Liver (tissue), 9 donors: ENCODE results near the gene EDAR. TPM values are rescaled to one million over a fixed set of nuclear protein-coding genes. Genes with fewer than 3 reads are reported as not detected.

Experiments
- DNase-seq: peaks from one replicate; pipeline ENCODE4 v3.0.0-alpha.2; 2017; ENCODE audit warnings: low spot score
- H3K27ac ChIP-seq, 2 donors: one replicate each; pipeline ENCODE4 v1.7.0; 2013; ENCODE audit warnings: inconsistent platforms in 2 of 2, low read length in 2 of 2, control low read depth in 1 of 2, low read depth in 1 of 2, mild to moderate bottlenecking in 1 of 2
- H3K27me3 ChIP-seq, 4 donors: one replicate each; pipeline versions ENCODE4 v1.6.1 to v1.7.0; 2013; ENCODE audit warnings: low read length in 3 of 4, inconsistent platforms in 1 of 4, mild to moderate bottlenecking in 1 of 4, moderate library complexity in 1 of 4; ENCODE audit not compliant: control insufficient read depth in 4 of 4, insufficient read depth in 4 of 4
- H3K36me3 ChIP-seq, 4 donors: one replicate each; pipeline versions ENCODE4 v1.6.1 to v1.7.0; 2013; ENCODE audit warnings: low read length in 3 of 4, mild to moderate bottlenecking in 3 of 4, low read depth in 1 of 4, moderate library complexity in 1 of 4; ENCODE audit not compliant: control insufficient read depth in 4 of 4, insufficient read depth in 3 of 4
- H3K4me1 ChIP-seq, 4 donors: one replicate each; pipeline versions ENCODE4 v1.6.1 to v1.7.0; 2013; ENCODE audit warnings: low read length in 3 of 4, mild to moderate bottlenecking in 3 of 4, moderate library complexity in 1 of 4; ENCODE audit not compliant: control insufficient read depth in 4 of 4, insufficient read depth in 4 of 4
- H3K4me3 ChIP-seq, 3 donors: one replicate each; pipeline versions ENCODE4 v1.6.1 to v1.7.0; 2013; ENCODE audit warnings: low read length in 3 of 3, control low read depth in 1 of 3, low read depth in 1 of 3, mild to moderate bottlenecking in 1 of 3
- H3K9ac ChIP-seq, 2 donors: one replicate each; pipeline ENCODE4 v1.7.0; 2013; ENCODE audit warnings: low read length in 2 of 2, mild to moderate bottlenecking in 2 of 2, moderate library complexity in 2 of 2, control low read depth in 1 of 2, low read depth in 1 of 2
- H3K9me3 ChIP-seq, 4 donors: one replicate each; pipeline versions ENCODE4 v1.6.1 to v1.7.0; 2013; ENCODE audit warnings: low read length in 3 of 4; ENCODE audit not compliant: control insufficient read depth in 4 of 4
- ATF3 ChIP-seq: IDR thresholded peaks from 2 replicates; pipeline ENCODE4 v1.6.1; 2016; ENCODE audit warnings: antibody characterized with exemption
- EGR1 ChIP-seq, 2 donors: IDR thresholded peaks; 2 replicates each; pipeline ENCODE4 v1.6.1; 2016 to 2018; ENCODE audit warnings: antibody characterized with exemption in 2 of 2, low read depth in 2 of 2
- FOXA1 ChIP-seq: IDR thresholded peaks from 2 replicates; pipeline ENCODE4 v1.6.1; 2016; ENCODE audit warnings: antibody characterized with exemption
- FOXA2 ChIP-seq: IDR thresholded peaks from 2 replicates; pipeline ENCODE4 v1.6.1; 2016; ENCODE audit warnings: antibody characterized with exemption
- GABPA ChIP-seq, 2 donors: IDR thresholded peaks in 1 of 2; conservative IDR thresholded peaks in 1 of 2; 2 replicates each; pipeline ENCODE4 v1.6.1; 2016; ENCODE audit warnings: antibody characterized with exemption in 2 of 2, mild to moderate bottlenecking in 1 of 2, moderate library complexity in 1 of 2
- HNF4A ChIP-seq, 2 donors: conservative IDR thresholded peaks; 2 replicates each; pipeline ENCODE4 v1.6.1; 2016; ENCODE audit warnings: antibody characterized with exemption in 2 of 2, mild to moderate bottlenecking in 2 of 2
- HNF4G ChIP-seq: IDR thresholded peaks from 2 replicates; pipeline ENCODE4 v1.6.1; 2016; ENCODE audit warnings: antibody characterized with exemption
- JUND ChIP-seq, 2 donors: IDR thresholded peaks; 2 replicates each; pipeline ENCODE4 v1.6.1; 2016; ENCODE audit warnings: antibody characterized with exemption in 2 of 2
- NR2F2 ChIP-seq: IDR thresholded peaks from 2 replicates; pipeline ENCODE4 v1.6.1; 2016; ENCODE audit warnings: antibody characterized with exemption
- RAD21 ChIP-seq, 2 donors: IDR thresholded peaks; 2 replicates each; pipeline ENCODE4 v1.6.1; 2016; ENCODE audit warnings: antibody characterized with exemption in 2 of 2, mild to moderate bottlenecking in 2 of 2
- RXRA ChIP-seq, 2 donors: IDR thresholded peaks; 2 replicates each; pipeline ENCODE4 v1.6.1; 2017 to 2018; ENCODE audit warnings: antibody characterized with exemption in 2 of 2, mild to moderate bottlenecking in 1 of 2
- SP1 ChIP-seq: IDR thresholded peaks from 2 replicates; pipeline ENCODE4 v1.6.1; 2018; ENCODE audit warnings: antibody characterized with exemption, mild to moderate bottlenecking
- TAF1 ChIP-seq: conservative IDR thresholded peaks from 2 replicates; pipeline ENCODE4 v1.6.1; 2016; ENCODE audit warnings: antibody characterized with exemption, mild to moderate bottlenecking
- YY1 ChIP-seq: IDR thresholded peaks from 2 replicates; pipeline ENCODE4 v1.6.1; 2016; ENCODE audit warnings: antibody characterized with exemption, mild to moderate bottlenecking
- WGBS: extraction: QIAGEN DNeasy Blood & Tissue Kit; methylation state at CpG from one replicate; pipeline ENCODE4 v1.1.7; 2013; 5-methylcytosine and 5-hydroxymethylcytosine counted together
- polyA plus RNA-seq, 2 donors: library from polyadenylated mRNA; stranded (reverse) in 1 of 2; unstranded in 1 of 2; fragments of 200-250 nt in 1 of 2; fragments of >200 nt in 1 of 2; fragmentation: Nextera tagmentation in 1 of 2; extraction: Ambion mirVana in 1 of 2; gene quantifications; one replicate each; pipeline versions ENCODE4 v1.2.1 to v1.2.3, GENCODE V29; 2013 to 2015
- total RNA-seq, 2 donors: library from RNA; depleted of rRNA; stranded (reverse); fragments of >200 nt; gene quantifications; one replicate each; pipeline ENCODE4 v1.2.3, GENCODE V29; 2014
- TF ChIP-seq, protein P1 (sequence below): IDR thresholded peaks from 2 replicates; pipeline ENCODE4 v1.6.1; 2016; ENCODE audit warnings: antibody characterized with exemption, mild to moderate bottlenecking
- TF ChIP-seq, protein P2 (sequence below): IDR thresholded peaks from 2 replicates; pipeline ENCODE4 v1.6.1; 2016; ENCODE audit warnings: antibody characterized with exemption
- TF ChIP-seq, protein P3 (sequence below): IDR thresholded peaks from 2 replicates; pipeline ENCODE4 v1.6.1; 2016; ENCODE audit warnings: antibody characterized with exemption
- TF ChIP-seq, protein P4 (sequence below): fragments of 150-350 bp; IDR thresholded peaks from 2 replicates; pipeline ENCODE4 v1.5.1; 2017; ENCODE audit warnings: improper control_type of control experiment, low read depth, low read length; ENCODE audit not compliant: missing input control
- donor health status: healthy.
- donor health status: healthy.
- donor health status: healthy.
- donor health status: healthy.
- donor health status: healthy.

The EDAR gene
- total and polyA plus RNA-seq, 4 donors: 0.09 to 0.50 (median 0.10) TPM

GRCh38 chr2:108994178-108994577, 5.2 kb upstream of the EDAR start (continued):
- no peak for TF ChIP-seq HNF4G

DNA sequence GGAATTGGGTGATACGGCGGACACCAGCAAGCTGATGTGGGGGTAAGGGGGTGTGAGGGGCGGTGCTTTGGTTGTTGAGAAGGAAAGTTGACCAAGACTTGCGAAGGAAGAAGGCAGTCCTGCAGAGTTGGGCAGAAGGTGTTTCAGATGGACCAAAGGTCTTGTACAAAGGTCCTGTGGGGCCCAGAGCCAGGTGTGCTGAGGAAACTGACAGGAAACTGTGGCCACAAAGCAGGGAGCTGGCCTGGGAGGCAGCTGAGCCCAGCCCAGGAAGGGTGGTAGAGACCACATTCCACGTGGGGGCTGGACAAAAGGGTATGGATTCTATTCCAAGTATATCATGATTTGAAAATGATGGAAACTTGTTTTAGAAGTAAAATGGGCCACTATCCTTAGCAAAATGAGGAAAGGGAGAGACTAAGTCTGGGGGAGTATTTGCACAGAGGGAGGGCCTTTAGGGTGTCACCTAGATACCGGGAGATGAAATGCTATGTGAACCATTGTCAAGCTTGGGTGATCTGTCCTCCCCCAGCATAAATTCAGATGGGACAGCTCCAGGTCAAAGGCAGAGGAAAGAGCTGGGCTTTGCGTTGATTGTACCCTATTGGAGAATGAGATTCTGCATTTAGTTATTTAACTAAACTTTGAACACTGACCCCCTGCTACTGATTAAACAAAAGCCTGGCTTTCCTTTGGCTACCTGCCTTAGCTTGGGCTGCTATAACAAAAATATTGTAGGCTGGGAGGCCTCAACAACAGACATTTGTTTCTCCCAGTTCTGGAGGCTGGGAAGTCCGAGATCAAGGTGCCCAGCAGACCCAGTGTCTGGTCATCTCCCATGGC, 4.3 kb upstream of the EDAR start:
- peak overlapping the region; percentile 47 to 48 for H3K27ac ChIP-seq
- H3K36me3 ChIP-seq: no peaks in the 10 kb centered on the region
- 60% methylated on average over 8 of the region's 8 CpGs for WGBS
- H3K27me3 ChIP-seq: no peaks in the 10 kb centered on the region
- no peak overlapping the region for H3K4me3 ChIP-seq
- DNase-seq: no peak
- no peak overlapping the region for H3K9ac ChIP-seq
- peaks cover 8 to 33% (median 26%) of the 10 kb centered on the region in 4 donors for H3K4me1 ChIP-seq
- TF ChIP-seq FOXA1 (no peak), GABPA (IDR thresholded peaks at IDR 0.05 in 1 of 2, conservative IDR thresholded peaks at IDR 0.05 in 1 of 2) (no peak), JUND (IDR thresholded peaks at IDR 0.05) (peak in 1 of 2 donors; percentile 20), RAD21 (IDR thresholded peaks at IDR 0.05) (peak; percentile 47 to 50), NR2F2 (peak; percentile 16), FOXA2 (peak; percentile 19), SP1 (peak; percentile 90), HNF4A (conservative IDR thresholded peaks at IDR 0.05) (peak; percentile 83 to 86), TAF1 (no peak), EGR1 (IDR thresholded peaks at IDR 0.05; ENCODE audit: low read depth in 2 of 2) (no peak), HNF4G (peak; percentile 24), ATF3 (no peak), YY1 (peak; percentile 61), RXRA (IDR thresholded peaks at IDR 0.05) (peak; percentile 73 to 86)
- TF ChIP-seq, protein P1, sequence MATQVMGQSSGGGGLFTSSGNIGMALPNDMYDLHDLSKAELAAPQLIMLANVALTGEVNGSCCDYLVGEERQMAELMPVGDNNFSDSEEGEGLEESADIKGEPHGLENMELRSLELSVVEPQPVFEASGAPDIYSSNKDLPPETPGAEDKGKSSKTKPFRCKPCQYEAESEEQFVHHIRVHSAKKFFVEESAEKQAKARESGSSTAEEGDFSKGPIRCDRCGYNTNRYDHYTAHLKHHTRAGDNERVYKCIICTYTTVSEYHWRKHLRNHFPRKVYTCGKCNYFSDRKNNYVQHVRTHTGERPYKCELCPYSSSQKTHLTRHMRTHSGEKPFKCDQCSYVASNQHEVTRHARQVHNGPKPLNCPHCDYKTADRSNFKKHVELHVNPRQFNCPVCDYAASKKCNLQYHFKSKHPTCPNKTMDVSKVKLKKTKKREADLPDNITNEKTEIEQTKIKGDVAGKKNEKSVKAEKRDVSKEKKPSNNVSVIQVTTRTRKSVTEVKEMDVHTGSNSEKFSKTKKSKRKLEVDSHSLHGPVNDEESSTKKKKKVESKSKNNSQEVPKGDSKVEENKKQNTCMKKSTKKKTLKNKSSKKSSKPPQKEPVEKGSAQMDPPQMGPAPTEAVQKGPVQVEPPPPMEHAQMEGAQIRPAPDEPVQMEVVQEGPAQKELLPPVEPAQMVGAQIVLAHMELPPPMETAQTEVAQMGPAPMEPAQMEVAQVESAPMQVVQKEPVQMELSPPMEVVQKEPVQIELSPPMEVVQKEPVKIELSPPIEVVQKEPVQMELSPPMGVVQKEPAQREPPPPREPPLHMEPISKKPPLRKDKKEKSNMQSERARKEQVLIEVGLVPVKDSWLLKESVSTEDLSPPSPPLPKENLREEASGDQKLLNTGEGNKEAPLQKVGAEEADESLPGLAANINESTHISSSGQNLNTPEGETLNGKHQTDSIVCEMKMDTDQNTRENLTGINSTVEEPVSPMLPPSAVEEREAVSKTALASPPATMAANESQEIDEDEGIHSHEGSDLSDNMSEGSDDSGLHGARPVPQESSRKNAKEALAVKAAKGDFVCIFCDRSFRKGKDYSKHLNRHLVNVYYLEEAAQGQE: peak; percentile 93
- TF ChIP-seq, protein P2, sequence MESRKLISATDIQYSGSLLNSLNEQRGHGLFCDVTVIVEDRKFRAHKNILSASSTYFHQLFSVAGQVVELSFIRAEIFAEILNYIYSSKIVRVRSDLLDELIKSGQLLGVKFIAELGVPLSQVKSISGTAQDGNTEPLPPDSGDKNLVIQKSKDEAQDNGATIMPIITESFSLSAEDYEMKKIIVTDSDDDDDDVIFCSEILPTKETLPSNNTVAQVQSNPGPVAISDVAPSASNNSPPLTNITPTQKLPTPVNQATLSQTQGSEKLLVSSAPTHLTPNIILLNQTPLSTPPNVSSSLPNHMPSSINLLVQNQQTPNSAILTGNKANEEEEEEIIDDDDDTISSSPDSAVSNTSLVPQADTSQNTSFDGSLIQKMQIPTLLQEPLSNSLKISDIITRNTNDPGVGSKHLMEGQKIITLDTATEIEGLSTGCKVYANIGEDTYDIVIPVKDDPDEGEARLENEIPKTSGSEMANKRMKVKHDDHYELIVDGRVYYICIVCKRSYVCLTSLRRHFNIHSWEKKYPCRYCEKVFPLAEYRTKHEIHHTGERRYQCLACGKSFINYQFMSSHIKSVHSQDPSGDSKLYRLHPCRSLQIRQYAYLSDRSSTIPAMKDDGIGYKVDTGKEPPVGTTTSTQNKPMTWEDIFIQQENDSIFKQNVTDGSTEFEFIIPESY: peak; percentile 53
- TF ChIP-seq, protein P3, sequence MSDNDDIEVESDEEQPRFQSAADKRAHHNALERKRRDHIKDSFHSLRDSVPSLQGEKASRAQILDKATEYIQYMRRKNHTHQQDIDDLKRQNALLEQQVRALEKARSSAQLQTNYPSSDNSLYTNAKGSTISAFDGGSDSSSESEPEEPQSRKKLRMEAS: peak; percentile 60
- TF ChIP-seq, protein P4, sequence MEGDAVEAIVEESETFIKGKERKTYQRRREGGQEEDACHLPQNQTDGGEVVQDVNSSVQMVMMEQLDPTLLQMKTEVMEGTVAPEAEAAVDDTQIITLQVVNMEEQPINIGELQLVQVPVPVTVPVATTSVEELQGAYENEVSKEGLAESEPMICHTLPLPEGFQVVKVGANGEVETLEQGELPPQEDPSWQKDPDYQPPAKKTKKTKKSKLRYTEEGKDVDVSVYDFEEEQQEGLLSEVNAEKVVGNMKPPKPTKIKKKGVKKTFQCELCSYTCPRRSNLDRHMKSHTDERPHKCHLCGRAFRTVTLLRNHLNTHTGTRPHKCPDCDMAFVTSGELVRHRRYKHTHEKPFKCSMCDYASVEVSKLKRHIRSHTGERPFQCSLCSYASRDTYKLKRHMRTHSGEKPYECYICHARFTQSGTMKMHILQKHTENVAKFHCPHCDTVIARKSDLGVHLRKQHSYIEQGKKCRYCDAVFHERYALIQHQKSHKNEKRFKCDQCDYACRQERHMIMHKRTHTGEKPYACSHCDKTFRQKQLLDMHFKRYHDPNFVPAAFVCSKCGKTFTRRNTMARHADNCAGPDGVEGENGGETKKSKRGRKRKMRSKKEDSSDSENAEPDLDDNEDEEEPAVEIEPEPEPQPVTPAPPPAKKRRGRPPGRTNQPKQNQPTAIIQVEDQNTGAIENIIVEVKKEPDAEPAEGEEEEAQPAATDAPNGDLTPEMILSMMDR: no peak
- no peaks in the 10 kb centered on the region for H3K9me3 ChIP-seq
